HepG2 (cell line): ENCODE measurements around the gene LIN7A. TPM values are rescaled to one million over a fixed set of nuclear protein-coding genes. Genes with fewer than 3 reads are reported as not detected.

Source experiments
- ATAC-seq: fragments of 200-7000 bp; cut with Tn5 transposase; 3 replicates; pipeline ENCODE4 v1.9.1; 2020; ENCODE audit warnings: mild to moderate bottlenecking, moderate library complexity
- BruUV-seq: library from RNA; stranded (reverse); fragments of 400-500 nt; replicated peaks from 2 replicates; lab custom pipeline; 2021; lab: Mats Ljungman, UMichigan
- CTCF ChIA-PET: fragments of 300-600 bp; formaldehyde crosslinking; extraction: SDS; loops from one replicate; lab custom pipeline; 2021; ENCODE audit warnings: low total read pairs, inconsistent platforms, low intra/inter-chr PET ratio; lab: Yijun Ruan, JAX
- POLR2A ChIA-PET: fragments of 350-600 bp; sonication (Branson Sonifier 250); formaldehyde crosslinking; loops from one replicate; lab custom pipeline; 2020; ENCODE audit warnings: antibody characterized with exemption, inconsistent platforms; lab: Yijun Ruan, JAX
- DNase-seq: peaks from one replicate; pipeline ENCODE4 v3.0.0-alpha.2; 2015; ENCODE audit warnings: low spot score
- FAIRE-seq: peaks from 3 replicates; lab custom pipeline; 2011; peaks lifted over from hg19 to GRCh38; lab: Jason Lieb, UNC
- H2AFZ ChIP-seq: one replicate; pipeline ENCODE4 v1.6.1; 2011; ENCODE audit warnings: low read length, inconsistent platforms
- H3K27ac ChIP-seq: fragments of 300-600 bp; 3 replicates; pipeline ENCODE4 v1.8.0; 2011; ENCODE audit warnings: mixed run types, mild to moderate bottlenecking, mixed read lengths, low read length, inconsistent platforms; ENCODE audit not compliant: insufficient read depth; ENCODE audit errors: extremely low read length
- H3K27me3 ChIP-seq, 2 experiments: fragments of 200-600 bp in 1 of 2; 2 replicates in 1 of 2; 3 replicates in 1 of 2; pipeline versions ENCODE4 v1.6.0 to v1.8.0; 2011; ENCODE audit warnings: low read length in 2 of 2, mild to moderate bottlenecking in 2 of 2, moderate library complexity in 2 of 2, inconsistent platforms in 1 of 2; ENCODE audit not compliant: insufficient read depth in 2 of 2, control insufficient read depth in 1 of 2
- H3K36me3 ChIP-seq, 2 experiments: fragments of 200-600 bp in 1 of 2; replicated peaks in 1 of 2; 2 replicates in 1 of 2; 3 replicates in 1 of 2; pipeline versions ENCODE4 v1.5.1 to v1.8.0; 2011; ENCODE audit warnings: low read length in 2 of 2, inconsistent platforms in 1 of 2; ENCODE audit not compliant: insufficient read depth in 2 of 2, control insufficient read depth in 1 of 2
- H3K4me1 ChIP-seq: 2 replicates; pipeline ENCODE4 v1.5.1; 2012; ENCODE audit warnings: low read length, inconsistent platforms; ENCODE audit not compliant: insufficient read depth
- H3K4me2 ChIP-seq: 2 replicates; pipeline ENCODE4 v1.6.0; 2011; ENCODE audit warnings: low read depth, low read length, inconsistent platforms
- H3K4me3 ChIP-seq, 3 experiments: fragments of 200-600 bp in 1 of 3; sonication (generic), shearing (Covaris generic) in 1 of 3; replicated peaks in 1 of 3; 2 replicates each; pipeline ENCODE4 v1.5.1; 2011 to 2016; ENCODE audit warnings: low read length in 3 of 3, inconsistent platforms in 2 of 3, low read depth in 2 of 3, mild to moderate bottlenecking in 2 of 3, control low read depth in 1 of 3, mixed read lengths in 1 of 3; ENCODE audit not compliant: insufficient read depth in 1 of 3
- H3K79me2 ChIP-seq: one replicate; pipeline ENCODE4 v1.6.1; 2011; ENCODE audit warnings: low read length, inconsistent platforms; ENCODE audit not compliant: insufficient read depth
- H3K9ac ChIP-seq: 2 replicates; pipeline ENCODE4 v1.6.0; 2011; ENCODE audit warnings: mild to moderate bottlenecking, low read depth, low read length, inconsistent platforms; ENCODE audit not compliant: insufficient read depth
- H3K9me3 ChIP-seq: 2 replicates; pipeline ENCODE4 v1.5.1; 2012; ENCODE audit warnings: mild to moderate bottlenecking, low read length
- H4K20me1 ChIP-seq: 2 replicates; pipeline ENCODE4 v1.6.0; 2011; ENCODE audit warnings: inconsistent platforms, mild to moderate bottlenecking, low read length, moderate library complexity; ENCODE audit not compliant: insufficient read depth
- RAD21 ChIP-seq: fragments of 450-650 bp; formaldehyde crosslinking; IDR thresholded peaks from 2 replicates; pipeline ENCODE4 v1.5.0; 2020; ENCODE audit warnings: mild to moderate bottlenecking
- ZNF121 ChIP-seq: sonication (generic); formaldehyde crosslinking; IDR thresholded peaks from 2 replicates; pipeline ENCODE4 v1.5.0; 2020; ENCODE audit warnings: mild to moderate bottlenecking, missing genetic modification reagents
- ZXDC ChIP-seq: sonication (generic); formaldehyde crosslinking; IDR thresholded peaks from 2 replicates; pipeline ENCODE4 v1.5.0; 2020; ENCODE audit warnings: mild to moderate bottlenecking, missing genetic modification reagents
- WGBS: methylation state at CpG from one replicate; pipeline ENCODE4 v1.1.6; 2017; ENCODE audit warnings: low lambda C conversion rate; 5-methylcytosine and 5-hydroxymethylcytosine counted together
- in situ Hi-C: cut with HindIII; loops from 2 replicates; pipeline ENCODE4 v1.10.0; 2017; ENCODE audit warnings: low pct_unique_long_range_greater_than_20kb; ENCODE audit not compliant: extremely low pct_ligation_motif_present
- intact Hi-C: fragments of 100-400 bp; cut with micrococcal nuclease; formaldehyde crosslinking; loops from one replicate; pipeline ENCODE4 v1.10.0; 2022; ENCODE audit not compliant: unreplicated experiment
- polyA plus RNA-seq, 8 experiments: library from polyadenylated mRNA; depleted of rRNA in 3 of 8; stranded (reverse) in 7 of 8; unstranded in 1 of 8; fragments of >200 nt; fragmentation: Illumina TruSeq in 4 of 8; extraction: Trizol in 4 of 8; gene quantifications; 2 replicates each; pipeline versions ENCODE4 v1.2.1 to v1.2.3, GENCODE V29; 2011 to 2016; ENCODE audit warnings: low read depth in 4 of 8, missing spikeins in 1 of 8, mixed read lengths in 1 of 8; ENCODE audit not compliant: insufficient read depth in 1 of 8
- total RNA-seq, 5 experiments: library from RNA; depleted of rRNA; stranded (reverse); fragments of >200 nt; fragmentation: Illumina TruSeq; extraction: Trizol; gene quantifications; 2 replicates each; pipeline ENCODE4 v1.2.3, GENCODE V29; 2016; ENCODE audit warnings: low read depth in 1 of 5
- TF ChIP-seq, protein P1 (sequence below): sonication (generic); formaldehyde crosslinking; IDR thresholded peaks from 2 replicates; pipeline ENCODE4 v1.4.0; 2020; ENCODE audit warnings: low read depth, mild to moderate bottlenecking, missing genetic modification reagents

Gene LIN7A
- total and polyA plus RNA-seq, 2 of the 13 experiments (the other 11 are each of a cell fraction or from before 2014, with no cell fraction given), result 18.5 to 19.2 TPM

- TF ChIP-seq, protein P1, sequence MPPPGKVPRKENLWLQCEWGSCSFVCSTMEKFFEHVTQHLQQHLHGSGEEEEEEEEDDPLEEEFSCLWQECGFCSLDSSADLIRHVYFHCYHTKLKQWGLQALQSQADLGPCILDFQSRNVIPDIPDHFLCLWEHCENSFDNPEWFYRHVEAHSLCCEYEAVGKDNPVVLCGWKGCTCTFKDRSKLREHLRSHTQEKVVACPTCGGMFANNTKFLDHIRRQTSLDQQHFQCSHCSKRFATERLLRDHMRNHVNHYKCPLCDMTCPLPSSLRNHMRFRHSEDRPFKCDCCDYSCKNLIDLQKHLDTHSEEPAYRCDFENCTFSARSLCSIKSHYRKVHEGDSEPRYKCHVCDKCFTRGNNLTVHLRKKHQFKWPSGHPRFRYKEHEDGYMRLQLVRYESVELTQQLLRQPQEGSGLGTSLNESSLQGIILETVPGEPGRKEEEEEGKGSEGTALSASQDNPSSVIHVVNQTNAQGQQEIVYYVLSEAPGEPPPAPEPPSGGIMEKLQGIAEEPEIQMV, result no peak
- TF ChIP-seq, all 625 proteins: peak for 0
These were observed 73.5 kb downstream of the LIN7A start (continued) for GRCh38 chr12:80864046-80864735.

GRCh38 chr12:80862531-80862930 is 75.2 kb downstream of the LIN7A start:
- Histone ChIP-seq H3K36me3 (peaks cover 0 to 2% of the 10 kb centered on the region in 2 experiments; a peak in 1 of 5 replicates), H3K9ac (no peak overlapping the region), H2AFZ (no peak overlapping the region), H3K79me2 (no peaks in the 10 kb centered on the region), H3K4me1 (no peaks in the 10 kb centered on the region), H3K27me3 (no peaks in the 10 kb centered on the region), H3K4me2 (no peak overlapping the region), H3K9me3 (no peaks in the 10 kb centered on the region), H4K20me1 (no peaks in the 10 kb centered on the region), H3K4me3 (no peak overlapping the region), H3K27ac (no peak overlapping the region)
- FAIRE-seq, result no peak
- ChIA-PET CTCF (no interaction called here), POLR2A (no interaction called here)
- TF ChIP-seq ZNF121 (CRISPR knock-in tag) (no peak), RAD21 (CRISPR knock-in tag) (no peak), ZXDC (CRISPR knock-in tag) (no peak)
- ATAC-seq, result no peak
- no TSS peak for BruUV-seq
- no peak for DNase-seq
- intact Hi-C loops, result no loop called here
- in situ Hi-C loops, result no loop called here
- WGBS, result 96% methylated on average over 4 of the region's 4 CpGs
